ENCODE results near the gene PLEKHA4.

The PLEKHA4 gene

GRCh38 chr19:48804496-48804895 lies 63.9 kb downstream of the PLEKHA4 start:
- TF ChIP-seq FOXM1 (IDR thresholded peaks at IDR 0.05; ENCODE audit: borderline replicate concordance, low read depth) (no peak), TEAD4 (IDR thresholded peaks at IDR 0.05) (no peak), EP300 (IDR thresholded peaks at IDR 0.05; ENCODE audit: borderline replicate concordance) (no peak), TCF12 (IDR thresholded peaks at IDR 0.05; ENCODE audit: low read depth) (no peak), ZBTB7A (IDR thresholded peaks at IDR 0.05; ENCODE audit: low read depth) (no peak), CREB1 (IDR thresholded peaks at IDR 0.05; ENCODE audit: low read depth) (no peak), EGR1 (IDR thresholded peaks at IDR 0.05) (no peak), YY1 (IDR thresholded peaks at IDR 0.05; ENCODE audit: low read depth) (no peak), MAX (IDR thresholded peaks at IDR 0.05) (no peak), TAF1 (IDR thresholded peaks at IDR 0.05; ENCODE audit: low read depth) (no peak), RAD21 (IDR thresholded peaks at IDR 0.05; ENCODE audit: low read depth) (no peak), REST (IDR thresholded peaks at IDR 0.05; ENCODE audit: low read depth) (no peak), CEBPB (IDR thresholded peaks at IDR 0.05) (no peak), NFIC (IDR thresholded peaks at IDR 0.05) (no peak)
- TF ChIP-seq, protein P1, sequence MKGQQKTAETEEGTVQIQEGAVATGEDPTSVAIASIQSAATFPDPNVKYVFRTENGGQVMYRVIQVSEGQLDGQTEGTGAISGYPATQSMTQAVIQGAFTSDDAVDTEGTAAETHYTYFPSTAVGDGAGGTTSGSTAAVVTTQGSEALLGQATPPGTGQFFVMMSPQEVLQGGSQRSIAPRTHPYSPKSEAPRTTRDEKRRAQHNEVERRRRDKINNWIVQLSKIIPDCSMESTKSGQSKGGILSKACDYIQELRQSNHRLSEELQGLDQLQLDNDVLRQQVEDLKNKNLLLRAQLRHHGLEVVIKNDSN (IDR thresholded peaks at IDR 0.05): no peak

GRCh38 chr19:48802623-48803022 lies 65.8 kb downstream of the PLEKHA4 start:
- TF ChIP-seq FOXM1 (IDR thresholded peaks at IDR 0.05; ENCODE audit: borderline replicate concordance, low read depth) (no peak), REST (IDR thresholded peaks at IDR 0.05; ENCODE audit: low read depth) (no peak), YY1 (IDR thresholded peaks at IDR 0.05; ENCODE audit: low read depth) (no peak), EGR1 (IDR thresholded peaks at IDR 0.05) (no peak), NFIC (IDR thresholded peaks at IDR 0.05) (no peak), TEAD4 (IDR thresholded peaks at IDR 0.05) (no peak), CEBPB (IDR thresholded peaks at IDR 0.05) (no peak), RAD21 (IDR thresholded peaks at IDR 0.05; ENCODE audit: low read depth) (no peak), ZBTB7A (IDR thresholded peaks at IDR 0.05; ENCODE audit: low read depth) (no peak), EP300 (IDR thresholded peaks at IDR 0.05; ENCODE audit: borderline replicate concordance) (no peak), TCF12 (IDR thresholded peaks at IDR 0.05; ENCODE audit: low read depth) (no peak)
- TF ChIP-seq, protein P1 (IDR thresholded peaks at IDR 0.05): no peak

- no peak for TF ChIP-seq TCF12 (IDR thresholded peaks at IDR 0.05; ENCODE audit: low read depth)
- TF ChIP-seq TEAD4 (IDR thresholded peaks at IDR 0.05): no peak
- no peak for TF ChIP-seq RAD21 (IDR thresholded peaks at IDR 0.05; ENCODE audit: low read depth)
- no peak for TF ChIP-seq NFIC (IDR thresholded peaks at IDR 0.05)
- no peak for TF ChIP-seq YY1 (IDR thresholded peaks at IDR 0.05; ENCODE audit: low read depth)
These were observed 68.8 kb downstream of the PLEKHA4 start for GRCh38 chr19:48799358-48800300.

GRCh38 chr19:48798937-48799336 lies 69.5 kb downstream of the PLEKHA4 start:
- TF ChIP-seq, protein P1 (IDR thresholded peaks at IDR 0.05): no peak
- TF ChIP-seq TAF1 (IDR thresholded peaks at IDR 0.05; ENCODE audit: low read depth): no peak
- no peak for TF ChIP-seq CREB1 (IDR thresholded peaks at IDR 0.05; ENCODE audit: low read depth)
- no peak for TF ChIP-seq EP300 (IDR thresholded peaks at IDR 0.05; ENCODE audit: borderline replicate concordance)
- no peak for TF ChIP-seq TCF12 (IDR thresholded peaks at IDR 0.05; ENCODE audit: low read depth)
- TF ChIP-seq RAD21 (IDR thresholded peaks at IDR 0.05; ENCODE audit: low read depth): no peak
- no peak for TF ChIP-seq REST (IDR thresholded peaks at IDR 0.05; ENCODE audit: low read depth)
- TF ChIP-seq EGR1 (IDR thresholded peaks at IDR 0.05): no peak
